Measurements from ENCODE around the gene SETDB1.

- TF ChIP-seq CBX8 (IDR thresholded peaks at IDR 0.05; ENCODE audit: borderline replicate concordance, low read depth, low read length) (no peak), SIN3A (conservative IDR thresholded peaks at IDR 0.05 in 1 of 2, IDR thresholded peaks at IDR 0.05 in 1 of 2; ENCODE audit: low read depth in 1 of 2, low read length in 2 of 2) (no peak), RXRA (IDR thresholded peaks at IDR 0.05; ENCODE audit: insufficient read depth, low read depth, low read length) (no peak), CTCF (IDR thresholded peaks at IDR 0.05; ENCODE audit: control extremely low read depth in 1 of 3, insufficient read depth in 1 of 3, low read depth in 1 of 3, low read length in 3 of 3) (no peak), EZH2 (IDR thresholded peaks at IDR 0.05; ENCODE audit: low read depth, low read length, severe bottlenecking) (no peak), GABPA (IDR thresholded peaks at IDR 0.05; ENCODE audit: borderline replicate concordance, insufficient read depth, low read length) (no peak), POLR2A (IDR thresholded peaks at IDR 0.05; ENCODE audit: control extremely low read depth in 1 of 2, low read depth in 2 of 2, low read length in 2 of 2) (no peak), SP1 (IDR thresholded peaks at IDR 0.05; ENCODE audit: low read depth, low read length) (no peak), SUZ12 (IDR thresholded peaks at IDR 0.05; ENCODE audit: low read length) (no peak), CHD7 (IDR thresholded peaks at IDR 0.05; ENCODE audit: insufficient replicate concordance, low read length) (no peak)
- TF ChIP-seq, protein P1, sequence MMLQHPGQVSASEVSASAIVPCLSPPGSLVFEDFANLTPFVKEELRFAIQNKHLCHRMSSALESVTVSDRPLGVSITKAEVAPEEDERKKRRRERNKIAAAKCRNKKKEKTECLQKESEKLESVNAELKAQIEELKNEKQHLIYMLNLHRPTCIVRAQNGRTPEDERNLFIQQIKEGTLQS (IDR thresholded peaks at IDR 0.05; ENCODE audit: insufficient read depth, low read depth, low read length) = no peak
These were observed 1.1 kb upstream of the SETDB1 start for GRCh38 chr1:150925080-150925479.

Measured in H1 (cell line).